WTC11 (cell line): ENCODE data around the gene DNAJC6.

ENCODE experiments used
- NFYB ChIP-seq: sonication (generic); formaldehyde crosslinking; conservative IDR thresholded peaks from 2 replicates; pipeline ENCODE4 v1.8.0; 2022; ENCODE audit warnings: low read depth, missing genetic modification reagents
- NR3C1 ChIP-seq: sonication (generic); formaldehyde crosslinking; conservative IDR thresholded peaks from 2 replicates; pipeline ENCODE4 v1.8.1; 2023; ENCODE audit warnings: low read depth, mild to moderate bottlenecking, missing genetic modification reagents
- SP1 ChIP-seq: sonication (generic); formaldehyde crosslinking; conservative IDR thresholded peaks from 2 replicates; pipeline ENCODE4 v1.8.1; 2022; ENCODE audit warnings: missing genetic modification reagents
- TF ChIP-seq, protein P1 (sequence below): fragments of 200-600 bp; IDR thresholded peaks from 2 replicates; pipeline ENCODE4 v1.8.0; 2022; ENCODE audit warnings: antibody characterized with exemption
- TF ChIP-seq, protein P2 (sequence below): sonication (generic); formaldehyde crosslinking; IDR thresholded peaks from 2 replicates; pipeline ENCODE4 v1.8.0; 2022; ENCODE audit warnings: mild to moderate bottlenecking, missing genetic modification reagents

DNA sequence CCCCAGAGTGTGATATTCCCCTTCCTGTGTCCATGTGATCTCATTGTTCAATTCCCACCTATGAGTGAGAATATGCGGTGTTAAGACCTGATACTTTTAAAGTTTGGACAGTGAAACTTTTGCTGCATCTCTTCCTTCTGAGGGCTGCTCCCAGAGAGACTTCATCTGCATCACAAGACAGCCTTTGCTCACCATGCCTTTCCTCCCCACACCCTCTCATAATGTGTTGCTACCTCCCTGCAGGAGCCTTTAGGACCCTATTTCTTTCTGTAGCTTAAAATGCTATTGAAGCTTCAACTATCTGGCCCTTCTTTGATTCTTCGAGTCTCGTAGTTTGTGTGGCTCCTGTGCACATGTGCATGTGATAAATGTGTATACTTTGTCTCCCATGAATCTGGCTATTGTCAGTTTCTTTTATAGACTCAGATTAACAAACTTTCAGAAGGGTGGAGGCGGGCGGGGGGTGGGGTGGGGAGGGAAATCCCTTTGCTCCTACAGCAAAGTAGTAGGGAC is 134.8 kb downstream of the DNAJC6 start:
- no peak for TF ChIP-seq NFYB
- no peak for TF ChIP-seq SP1 (CRISPR knock-in tag)
- TF ChIP-seq, protein P1, sequence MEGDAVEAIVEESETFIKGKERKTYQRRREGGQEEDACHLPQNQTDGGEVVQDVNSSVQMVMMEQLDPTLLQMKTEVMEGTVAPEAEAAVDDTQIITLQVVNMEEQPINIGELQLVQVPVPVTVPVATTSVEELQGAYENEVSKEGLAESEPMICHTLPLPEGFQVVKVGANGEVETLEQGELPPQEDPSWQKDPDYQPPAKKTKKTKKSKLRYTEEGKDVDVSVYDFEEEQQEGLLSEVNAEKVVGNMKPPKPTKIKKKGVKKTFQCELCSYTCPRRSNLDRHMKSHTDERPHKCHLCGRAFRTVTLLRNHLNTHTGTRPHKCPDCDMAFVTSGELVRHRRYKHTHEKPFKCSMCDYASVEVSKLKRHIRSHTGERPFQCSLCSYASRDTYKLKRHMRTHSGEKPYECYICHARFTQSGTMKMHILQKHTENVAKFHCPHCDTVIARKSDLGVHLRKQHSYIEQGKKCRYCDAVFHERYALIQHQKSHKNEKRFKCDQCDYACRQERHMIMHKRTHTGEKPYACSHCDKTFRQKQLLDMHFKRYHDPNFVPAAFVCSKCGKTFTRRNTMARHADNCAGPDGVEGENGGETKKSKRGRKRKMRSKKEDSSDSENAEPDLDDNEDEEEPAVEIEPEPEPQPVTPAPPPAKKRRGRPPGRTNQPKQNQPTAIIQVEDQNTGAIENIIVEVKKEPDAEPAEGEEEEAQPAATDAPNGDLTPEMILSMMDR: no peak
- TF ChIP-seq, protein P2, sequence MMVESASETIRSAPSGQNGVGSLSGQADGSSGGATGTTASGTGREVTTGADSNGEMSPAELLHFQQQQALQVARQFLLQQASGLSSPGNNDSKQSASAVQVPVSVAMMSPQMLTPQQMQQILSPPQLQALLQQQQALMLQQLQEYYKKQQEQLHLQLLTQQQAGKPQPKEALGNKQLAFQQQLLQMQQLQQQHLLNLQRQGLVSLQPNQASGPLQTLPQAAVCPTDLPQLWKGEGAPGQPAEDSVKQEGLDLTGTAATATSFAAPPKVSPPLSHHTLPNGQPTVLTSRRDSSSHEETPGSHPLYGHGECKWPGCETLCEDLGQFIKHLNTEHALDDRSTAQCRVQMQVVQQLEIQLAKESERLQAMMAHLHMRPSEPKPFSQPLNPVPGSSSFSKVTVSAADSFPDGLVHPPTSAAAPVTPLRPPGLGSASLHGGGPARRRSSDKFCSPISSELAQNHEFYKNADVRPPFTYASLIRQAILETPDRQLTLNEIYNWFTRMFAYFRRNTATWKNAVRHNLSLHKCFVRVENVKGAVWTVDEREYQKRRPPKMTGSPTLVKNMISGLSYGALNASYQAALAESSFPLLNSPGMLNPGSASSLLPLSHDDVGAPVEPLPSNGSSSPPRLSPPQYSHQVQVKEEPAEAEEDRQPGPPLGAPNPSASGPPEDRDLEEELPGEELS: no peak
- TF ChIP-seq NR3C1 (CRISPR knock-in tag): no peak
